NCI-H524 (cell line): Measurements from ENCODE around the gene SLC66A1.
"Not testable (repeated sequence)": the region's sequence is repeated elsewhere in the genome, so short reads cannot be mapped to it uniquely, and the experiment has no call there.

ENCODE experiments used
- DNase-seq, 2 experiments: peaks; one replicate each; lab custom pipeline; 2025; lab: John Stamatoyannopoulos, UW

The SLC66A1 gene

GRCh38 chr1:19311931-19312781 lies at the start of gene SLC66A1, which contains the start of gene AKR7A2:
Gene SLC66A1, plus strand, starts transcription at chr1:19312326. Its CDS starts 5,352 bp downstream, at chr1:19317678.
Gene AKR7A2, minus strand, starts transcription at chr1:19312144. Its CDS starts 20 bp downstream, at chr1:19312124.
- DNase-seq = peak; percentile 60 to 88

DNA sequence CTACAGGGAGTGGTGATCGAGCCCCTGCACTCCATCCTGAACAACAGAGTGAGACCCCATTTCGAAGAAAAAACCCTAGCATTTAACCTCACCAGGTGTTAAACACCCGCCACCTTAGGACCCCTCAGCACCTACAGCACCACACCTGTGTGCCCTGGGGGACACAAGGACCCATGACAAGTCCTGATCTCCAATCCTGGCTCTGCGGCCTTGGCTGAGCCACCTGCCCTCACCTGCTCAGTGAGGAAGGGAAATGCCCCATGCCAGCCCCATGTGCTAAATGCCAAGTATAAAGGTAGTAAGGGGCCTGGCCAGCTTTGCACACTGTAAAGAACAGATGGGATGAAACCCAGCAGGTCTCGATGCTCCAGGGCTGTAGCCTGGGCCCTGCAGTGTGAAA lies 49.4 kb upstream of the SLC66A1 start:
- no peak for DNase-seq

DNA sequence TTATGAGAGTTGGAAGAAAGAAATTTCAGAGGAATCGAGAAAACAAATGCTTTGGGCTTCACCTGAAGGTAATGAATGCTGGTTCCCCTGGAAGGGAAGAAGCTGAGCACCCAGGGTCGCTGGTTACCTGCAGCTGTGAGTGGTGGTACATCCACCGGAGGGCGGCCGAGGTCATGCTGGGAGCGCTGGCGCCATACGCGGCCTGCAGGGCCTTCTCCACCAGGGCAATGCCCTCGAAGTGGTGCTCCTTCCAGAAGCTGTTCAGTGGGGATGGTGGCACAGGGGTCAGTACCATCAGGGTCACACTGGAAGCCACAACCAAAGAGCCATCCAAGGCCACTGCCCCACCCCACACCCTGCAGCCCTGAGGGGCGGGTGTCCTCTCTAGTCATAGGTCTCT lies 43.7 kb upstream of the SLC66A1 start:
- no peak for DNase-seq

GRCh38 chr1:19269427-19270342 lies 42.4 kb upstream of the SLC66A1 start:
- not testable (repeated sequence) for DNase-seq

GRCh38 chr1:19270343-19270730 lies 41.8 kb upstream of the SLC66A1 start:
- not testable (repeated sequence) for DNase-seq

GRCh38 chr1:19272064-19272463 lies 40.1 kb upstream of the SLC66A1 start:
- no peak for DNase-seq

- no peak for DNase-seq
Measured at GRCh38 chr1:19273106-19273843, 38.9 kb upstream of the SLC66A1 start.

DNA sequence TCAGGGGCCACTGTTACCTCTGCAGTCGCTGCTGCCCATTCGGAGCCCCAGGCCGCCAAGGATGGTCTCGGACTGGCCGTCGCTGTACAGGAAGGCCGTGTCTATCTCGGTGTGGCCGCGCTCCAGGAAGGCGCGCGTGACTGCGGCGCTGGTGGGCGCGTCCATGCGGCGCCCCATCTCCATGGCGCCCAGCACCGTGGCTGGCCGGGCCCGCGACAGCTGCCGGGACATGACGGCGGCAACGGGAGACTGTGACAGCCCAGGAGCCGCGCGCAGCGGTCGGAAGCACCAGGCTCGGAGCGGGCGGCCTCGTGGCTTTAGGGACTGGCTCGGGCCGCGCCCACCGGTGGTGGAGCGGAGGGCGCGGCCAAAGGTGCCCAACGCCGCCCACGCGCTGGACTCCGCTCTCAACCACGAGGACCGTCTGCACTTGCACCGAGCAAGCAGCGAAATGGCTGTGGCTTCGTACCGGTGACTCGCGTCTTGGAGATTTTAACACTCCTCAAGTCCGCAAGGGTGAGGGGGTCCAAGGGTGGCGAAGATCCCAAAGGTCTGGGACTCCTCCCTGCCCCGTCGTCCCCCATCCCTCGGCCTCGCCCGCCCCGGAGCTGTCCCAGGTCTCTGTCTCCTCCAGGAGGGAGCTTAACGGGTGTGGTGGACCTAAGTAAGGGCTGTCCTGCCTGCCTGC lies 38.1 kb upstream of the SLC66A1 start:
- not testable (repeated sequence) for DNase-seq

DNA sequence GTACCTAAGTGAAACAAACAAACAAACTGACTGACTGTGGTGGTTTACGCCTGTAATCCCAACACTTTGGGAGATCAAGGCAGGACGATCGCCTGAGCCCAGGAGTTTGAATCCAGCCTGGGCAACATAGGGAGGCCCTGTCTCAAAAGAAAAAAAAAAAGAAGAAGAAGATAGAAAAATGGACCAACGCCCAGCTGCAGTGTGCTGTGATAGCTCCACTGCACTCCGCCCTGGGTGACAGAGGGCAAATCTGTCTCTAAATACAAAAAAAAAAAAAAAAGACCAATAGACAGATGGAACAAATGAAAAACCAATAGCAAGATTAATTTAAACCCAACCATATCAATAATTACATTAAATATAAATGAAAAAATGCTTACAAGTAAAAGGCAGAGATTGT lies 37.5 kb upstream of the SLC66A1 start:
- no peak for DNase-seq

DNA sequence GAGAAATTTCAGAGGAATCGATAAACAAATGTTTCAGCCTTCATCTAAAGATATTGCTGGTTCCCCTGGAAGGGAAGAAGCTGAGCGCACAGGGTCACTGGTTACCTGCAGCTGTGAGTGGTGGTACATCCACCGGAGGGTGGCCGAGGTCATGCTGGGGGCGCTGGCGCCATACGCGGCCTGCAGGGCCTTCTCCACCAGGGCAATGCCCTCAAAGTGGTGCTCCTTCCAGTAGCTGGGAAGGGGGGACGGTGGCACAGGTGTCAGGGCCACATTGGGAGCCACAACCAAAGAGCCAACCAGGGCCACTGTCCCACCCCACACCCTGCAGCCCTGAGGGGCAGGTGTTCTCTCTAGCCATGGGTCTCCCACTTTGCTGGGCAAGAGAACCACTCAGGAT lies 28.2 kb upstream of the SLC66A1 start:
- DNase-seq = no peak

DNA sequence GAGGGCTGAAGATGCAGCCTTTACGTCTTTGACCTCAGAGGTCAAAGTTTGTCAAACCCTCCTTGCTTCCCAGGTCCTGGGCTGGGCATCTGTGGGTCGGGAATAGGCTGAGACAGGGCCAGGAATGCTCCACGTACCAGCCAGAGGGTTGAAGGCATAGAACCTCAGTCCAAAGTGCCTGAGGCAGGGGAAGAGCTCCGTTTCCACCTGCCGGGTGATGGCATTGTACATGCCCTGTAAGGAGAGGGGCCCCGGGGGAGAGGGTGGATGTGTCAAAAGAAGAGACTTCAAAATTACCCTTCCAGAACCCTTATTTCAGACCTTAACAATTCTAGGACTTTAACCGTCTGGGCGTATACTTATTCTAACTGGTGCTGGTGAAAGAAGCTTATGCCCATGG lies 27.2 kb upstream of the SLC66A1 start:
- DNase-seq = no peak

DNA sequence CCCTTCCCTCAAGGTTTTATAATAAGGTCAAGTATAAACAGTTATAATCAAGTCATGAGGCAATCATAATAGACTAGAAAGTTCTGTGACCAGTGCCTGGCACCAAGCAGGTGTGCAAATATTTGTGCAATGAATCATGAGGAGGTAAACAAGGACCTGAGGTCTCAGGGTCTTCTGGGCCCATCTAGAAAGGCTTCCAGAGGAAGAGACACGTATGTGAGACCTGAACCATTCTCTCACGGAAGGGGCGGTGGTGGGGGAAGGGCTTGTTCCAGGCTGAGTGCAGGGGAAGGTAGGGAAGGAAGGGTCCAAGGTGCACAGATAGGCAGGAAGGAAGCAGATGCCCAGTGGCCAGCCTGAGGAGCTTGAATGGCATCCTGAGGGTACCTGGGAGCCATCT lies 26.8 kb upstream of the SLC66A1 start:
- DNase-seq = not testable (repeated sequence)

- DNase-seq = not testable (repeated sequence)
Measured at GRCh38 chr1:19285807-19286206, 26.3 kb upstream of the SLC66A1 start.

- no peak for DNase-seq
Measured at GRCh38 chr1:19287436-19288185, 24.5 kb upstream of the SLC66A1 start.

DNA sequence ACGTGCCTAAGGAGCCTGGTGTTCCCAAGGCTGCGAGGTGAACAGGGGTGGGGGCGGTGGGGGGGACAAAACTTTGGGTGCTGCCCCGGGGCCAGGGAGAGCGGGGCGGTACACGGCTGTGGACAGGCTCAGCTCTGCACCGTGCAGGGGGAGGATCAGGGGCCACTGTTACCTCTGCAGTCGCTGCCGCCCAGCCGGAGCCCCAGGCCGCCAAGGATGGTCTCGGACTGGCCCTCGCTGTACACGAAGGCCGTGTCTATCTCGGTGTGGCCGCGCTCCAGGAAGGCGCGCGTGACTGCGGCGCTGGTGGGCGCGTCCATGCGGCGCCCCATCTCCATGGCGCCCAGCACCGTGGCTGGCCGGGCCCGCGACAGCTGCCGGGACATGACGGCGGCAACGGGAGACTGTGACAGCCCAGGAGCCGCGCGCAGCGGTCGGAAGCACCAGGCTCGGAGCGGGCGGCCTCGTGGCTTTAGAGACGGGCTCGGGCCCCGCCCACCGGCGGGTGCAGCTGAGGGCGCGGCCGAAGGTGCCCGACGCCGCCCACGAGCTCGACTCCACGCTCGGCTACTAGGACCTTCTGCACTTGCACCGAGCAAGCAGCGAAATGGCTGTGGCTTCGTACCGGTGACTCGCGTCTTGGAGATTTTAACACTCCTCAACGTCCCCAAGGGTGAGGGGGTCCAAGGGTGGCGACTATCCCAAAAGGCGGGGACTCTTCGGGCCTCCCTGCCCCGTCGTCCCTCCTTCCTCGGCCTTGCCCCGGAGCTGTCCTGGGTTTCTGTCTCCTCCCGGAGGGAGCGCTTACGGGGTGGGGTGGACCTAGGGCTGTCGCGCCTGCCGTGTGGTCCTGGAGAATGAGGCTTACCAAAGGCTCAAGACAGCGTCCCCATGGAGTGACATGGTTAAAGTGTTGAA lies 23.5 kb upstream of the SLC66A1 start, which contains the start of gene AKR7A3:
AKR7A3 (minus strand) TSS at position 447 of the 918 bp plus-strand sequence; CDS start at position 386, 61 bp downstream.
- not testable (repeated sequence) for DNase-seq

GRCh38 chr1:19289244-19289643 lies 22.9 kb upstream of the SLC66A1 start:
- DNase-seq = no peak

- DNase-seq = no peak
Measured at GRCh38 chr1:19294638-19295037, 17.5 kb upstream of the SLC66A1 start.

- DNase-seq = peak in 1 of 2 experiments; percentile 11
Measured at GRCh38 chr1:19300211-19300610, 11.9 kb upstream of the SLC66A1 start.

GRCh38 chr1:19304081-19304480 lies 8.0 kb upstream of the SLC66A1 start:
- not testable (repeated sequence) for DNase-seq
